ENCODE data around the gene HOXB1.

HOXB1 gene

GRCh38 chr17:48567209-48567608, 36.4 kb upstream of the HOXB1 start:
- no peak for DNase-seq

DNA sequence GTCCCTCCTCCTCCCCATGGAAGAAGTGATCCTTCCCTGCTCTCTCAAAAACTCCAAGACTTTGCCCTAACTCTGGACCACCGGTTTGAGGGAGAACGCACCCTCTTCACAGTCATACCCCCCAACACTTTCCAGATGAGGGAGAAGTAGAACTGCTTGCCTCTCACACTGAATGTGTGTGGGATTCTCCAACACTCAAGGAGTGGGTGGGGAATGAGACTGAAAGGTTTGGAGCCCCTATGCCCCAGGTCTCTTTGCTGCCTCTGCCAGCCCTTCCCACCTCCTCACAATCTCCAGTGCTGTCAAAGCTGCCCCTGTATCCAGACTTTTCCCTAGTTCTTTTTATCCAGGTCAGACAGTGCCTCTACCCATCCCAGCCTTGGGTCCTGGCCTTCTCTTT, 35.9 kb upstream of the HOXB1 start:
- no peak for DNase-seq

DNA sequence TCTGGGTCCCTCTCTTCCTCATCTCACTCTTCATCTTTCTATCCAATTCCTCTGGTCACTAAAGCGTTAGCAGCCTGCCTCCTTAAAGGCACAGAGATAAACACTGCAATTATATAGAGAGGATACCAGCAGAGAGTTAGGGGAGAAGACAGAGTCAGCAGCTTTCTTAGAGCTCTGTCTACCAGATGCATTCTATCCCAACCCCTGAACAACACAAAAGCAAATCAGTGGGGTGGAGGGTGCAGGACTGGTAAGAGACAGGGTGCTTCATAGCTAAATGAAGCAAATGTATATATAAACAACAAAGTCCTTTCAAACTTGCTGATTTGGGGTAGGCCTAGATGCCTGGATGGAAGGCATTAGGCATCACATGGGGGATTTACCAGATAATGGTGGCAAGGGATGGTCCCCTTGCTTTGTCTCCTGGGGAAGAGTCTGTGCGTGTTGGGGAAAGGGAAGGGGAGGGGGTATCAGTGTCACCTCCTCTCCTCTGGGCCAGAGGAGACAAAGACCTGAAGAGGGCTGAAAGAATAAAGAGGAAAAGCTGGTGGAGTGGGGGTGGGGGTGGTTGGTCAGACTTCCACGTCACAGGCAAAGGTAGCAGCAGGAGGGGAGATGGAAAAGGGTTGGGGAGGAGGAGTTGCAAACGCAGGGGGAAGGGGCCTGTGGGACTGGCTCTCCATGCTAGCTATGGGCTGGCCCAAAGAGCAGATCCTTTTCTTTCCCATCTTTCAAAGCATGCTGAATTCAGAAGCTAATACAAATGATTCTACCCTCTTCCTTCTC, 35.3 kb upstream of the HOXB1 start:
- no peak for DNase-seq

- no peak for DNase-seq
Observed at GRCh38 chr17:48565022-48565554, 34.3 kb upstream of the HOXB1 start.

DNA sequence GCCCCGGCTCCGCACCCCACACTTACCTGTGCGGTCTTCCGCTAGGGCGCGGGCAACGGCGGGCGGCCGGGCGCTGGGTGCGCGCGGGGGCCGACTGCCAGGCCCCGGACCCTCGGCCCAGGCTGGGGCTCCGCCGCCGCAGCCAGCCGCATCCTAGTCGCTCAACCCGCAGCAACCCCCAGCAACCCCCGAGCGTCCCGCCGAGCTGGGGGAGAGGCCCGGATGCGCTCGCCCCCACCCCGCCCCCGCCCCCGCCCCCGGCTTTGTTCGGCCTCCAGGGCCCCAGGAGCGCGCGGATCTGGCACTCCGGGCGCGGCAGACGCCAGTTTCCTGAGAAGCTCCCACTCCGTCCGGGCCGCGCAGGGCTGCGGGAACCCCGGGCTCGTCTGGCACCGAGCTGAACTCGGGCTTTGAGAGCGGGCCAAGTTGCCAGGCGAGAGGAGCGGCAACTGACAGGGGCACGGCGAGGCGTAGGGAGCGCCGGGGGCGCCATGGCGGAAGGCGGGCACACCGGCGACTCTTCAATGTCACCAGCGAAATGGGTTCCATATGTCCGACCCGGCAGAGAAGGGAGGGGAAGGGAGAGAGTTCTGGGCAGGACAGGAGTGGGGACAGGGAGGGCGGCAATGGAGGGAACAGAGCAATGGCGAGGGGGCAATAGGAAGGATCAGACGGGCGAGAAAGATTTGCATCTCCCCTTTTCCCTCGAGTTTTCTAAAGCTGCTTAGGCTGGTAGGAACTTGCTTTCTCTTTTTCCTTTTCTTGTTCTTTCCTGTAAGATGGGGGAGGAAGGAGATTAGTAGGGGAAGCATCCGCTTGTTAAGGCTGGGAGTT, 33.6 kb upstream of the HOXB1 start:
- no peak for DNase-seq

DNA sequence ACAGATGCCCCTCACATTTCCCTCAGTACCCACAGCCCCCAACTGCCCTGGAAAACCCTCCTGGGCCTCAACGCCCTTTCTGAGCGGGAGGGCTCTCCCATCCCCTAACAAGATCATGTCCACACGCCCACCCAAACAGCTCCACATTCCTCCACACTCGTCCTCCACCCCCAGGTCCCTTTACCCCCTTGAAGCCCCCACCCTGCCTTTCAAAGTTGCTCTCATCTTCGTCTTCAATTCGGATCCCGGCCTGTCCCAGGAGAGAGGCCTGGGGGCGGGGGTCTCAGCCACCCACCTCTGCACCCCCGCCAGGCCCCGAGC, 33.0 kb upstream of the HOXB1 start:
- DNase-seq = no peak

- DNase-seq = no peak
Observed at GRCh38 chr17:48563385-48563838, 32.6 kb upstream of the HOXB1 start.

GRCh38 chr17:48562934-48563333, 32.1 kb upstream of the HOXB1 start:
- DNase-seq = no peak

GRCh38 chr17:48561884-48562810, 31.3 kb upstream of the HOXB1 start:
- DNase-seq = no peak

- DNase-seq = no peak
Observed at GRCh38 chr17:48559840-48560817, 29.3 kb upstream of the HOXB1 start.

DNA sequence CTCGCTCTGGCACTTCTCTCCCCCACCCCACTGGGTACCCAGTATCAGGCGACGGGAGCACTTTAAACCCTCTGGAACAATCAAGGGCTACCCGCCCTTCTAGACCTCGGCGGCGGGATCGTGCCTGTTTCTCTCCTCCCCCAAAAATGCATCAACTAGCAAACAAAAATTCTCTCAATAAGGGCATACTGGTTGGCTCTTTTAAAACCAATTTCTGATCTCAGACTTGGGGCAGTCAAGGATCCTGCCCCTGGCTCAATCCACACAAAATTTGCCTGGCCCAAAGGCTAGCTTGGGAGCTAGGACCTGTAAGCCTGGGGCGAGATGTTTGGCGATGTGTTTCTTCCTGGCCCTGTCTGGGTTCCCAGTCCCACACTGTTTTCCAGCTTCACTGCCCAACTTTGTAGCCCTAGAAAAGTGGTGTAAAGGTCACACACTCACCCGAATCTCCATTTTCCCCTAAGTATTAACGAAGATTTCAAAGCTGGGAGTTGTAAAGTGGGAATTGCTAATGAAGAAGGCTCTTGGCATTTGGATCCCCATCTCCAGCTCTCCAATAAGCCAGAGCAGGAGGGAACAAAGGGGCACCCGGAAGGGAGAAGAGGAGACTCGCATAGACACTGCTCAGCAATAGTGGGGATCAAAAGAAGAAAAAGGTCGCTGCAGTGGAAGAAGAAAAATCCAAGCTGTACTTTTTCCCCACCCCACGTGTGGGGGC, 28.5 kb upstream of the HOXB1 start:
- no peak for DNase-seq

DNA sequence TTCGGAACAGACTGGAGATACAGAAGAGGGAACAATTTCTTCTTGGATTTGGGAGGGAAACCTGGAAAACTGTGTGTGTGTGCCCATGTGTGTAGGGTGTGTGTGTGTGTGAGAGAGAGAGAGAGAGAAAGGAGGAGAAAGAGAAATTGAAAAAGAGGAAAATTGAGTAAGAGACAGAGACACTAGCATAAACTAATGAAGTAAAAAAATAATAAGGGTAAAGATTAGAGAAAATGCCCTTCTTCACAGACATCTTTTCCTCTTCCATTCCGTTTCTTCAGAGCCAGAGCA, 28.0 kb upstream of the HOXB1 start:
- DNase-seq = no peak

DNA sequence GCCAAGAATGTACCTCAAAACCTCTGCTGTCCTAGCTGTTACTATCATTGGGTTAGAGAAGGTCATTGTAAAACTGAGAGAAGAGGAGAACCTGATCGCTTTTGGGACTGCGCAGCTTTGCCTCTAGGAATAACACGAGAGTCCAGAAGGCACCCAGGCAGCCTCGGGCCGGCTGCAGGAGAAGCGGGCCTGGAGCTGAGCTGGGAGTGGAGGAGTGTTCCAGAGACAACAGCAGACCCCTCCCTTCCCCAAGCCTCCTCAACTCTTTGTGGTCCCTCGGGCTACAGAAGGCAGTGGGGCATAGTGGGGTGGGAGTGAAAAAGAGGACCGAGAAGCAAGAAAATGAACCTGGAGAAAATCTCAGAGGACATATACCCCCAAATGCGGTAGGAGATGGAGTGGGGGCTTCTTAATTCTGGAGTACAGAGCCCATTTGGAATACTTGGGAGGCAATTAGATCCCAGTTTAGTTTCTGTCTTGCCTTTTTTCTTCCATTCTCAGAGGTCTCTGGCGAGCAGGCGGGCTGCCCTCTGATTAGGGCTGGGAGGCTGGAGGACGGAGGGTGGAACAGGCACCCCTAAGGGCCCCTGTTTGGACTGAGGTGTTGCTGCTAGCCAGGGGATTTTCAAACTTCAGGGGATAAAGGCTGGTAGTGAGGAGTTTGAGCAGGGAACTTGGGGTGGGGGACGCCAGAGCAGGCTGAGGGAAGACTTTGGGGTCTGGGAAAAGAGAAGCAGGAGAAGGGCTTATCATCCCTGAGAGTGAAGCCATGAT, 27.4 kb upstream of the HOXB1 start:
- DNase-seq = no peak

DNA sequence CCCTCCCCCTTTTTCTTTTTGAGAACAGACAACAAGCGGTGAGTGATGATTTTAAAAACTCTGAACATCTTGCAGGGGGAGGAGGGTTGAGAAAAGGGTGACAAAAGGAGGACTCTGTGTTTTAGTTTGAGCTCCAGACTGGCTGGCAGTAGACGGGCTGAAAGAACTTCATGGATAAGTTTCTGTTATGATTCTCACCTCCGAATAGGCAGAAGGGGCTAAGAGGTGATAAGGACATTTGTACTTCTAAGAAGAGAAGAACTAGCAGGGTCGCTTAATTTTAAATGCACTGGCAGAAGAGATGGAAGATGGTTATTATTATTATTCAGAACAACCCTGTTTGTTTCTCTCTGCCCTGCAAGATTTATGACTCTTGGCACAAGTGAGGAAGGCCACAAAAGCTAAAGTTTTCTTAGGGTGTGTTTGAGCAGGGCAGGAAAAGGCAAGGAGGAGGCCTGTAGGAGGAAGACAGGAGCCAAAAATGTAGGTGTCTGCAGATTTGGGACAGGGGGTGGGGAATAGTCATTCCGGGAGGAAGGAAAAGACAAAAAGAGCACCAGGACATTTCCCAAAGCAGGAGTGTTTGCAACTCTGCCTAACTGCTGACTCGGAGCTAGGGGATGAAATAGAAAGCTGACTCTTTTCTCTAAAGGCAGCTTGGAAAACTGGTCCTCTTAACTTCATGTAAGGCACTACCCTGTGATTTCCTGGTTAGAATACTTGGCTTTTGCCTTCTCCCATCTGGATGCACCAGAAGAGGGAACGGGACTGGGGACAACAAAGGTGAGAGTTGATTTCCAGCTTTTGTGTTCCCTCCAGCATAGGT, 26.0 kb upstream of the HOXB1 start:
- DNase-seq = no peak

DNA sequence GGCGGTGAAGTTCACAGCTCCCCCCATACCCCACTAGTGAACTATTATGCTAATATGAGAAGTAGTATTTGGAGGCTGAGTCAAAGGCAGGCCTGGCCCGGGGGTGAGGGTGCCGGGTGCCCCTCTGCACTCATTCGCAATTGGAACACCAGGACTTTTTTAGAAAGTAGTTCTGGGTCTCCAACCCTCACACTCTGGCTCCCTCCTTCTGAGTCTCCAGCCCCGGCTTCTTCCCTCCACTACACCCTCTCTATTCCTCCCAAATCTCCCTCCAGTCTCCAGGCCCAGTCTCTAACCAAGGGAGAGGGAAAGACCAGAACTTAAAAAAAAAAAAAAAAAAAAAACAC, 25.4 kb upstream of the HOXB1 start:
- no peak for DNase-seq

DNA sequence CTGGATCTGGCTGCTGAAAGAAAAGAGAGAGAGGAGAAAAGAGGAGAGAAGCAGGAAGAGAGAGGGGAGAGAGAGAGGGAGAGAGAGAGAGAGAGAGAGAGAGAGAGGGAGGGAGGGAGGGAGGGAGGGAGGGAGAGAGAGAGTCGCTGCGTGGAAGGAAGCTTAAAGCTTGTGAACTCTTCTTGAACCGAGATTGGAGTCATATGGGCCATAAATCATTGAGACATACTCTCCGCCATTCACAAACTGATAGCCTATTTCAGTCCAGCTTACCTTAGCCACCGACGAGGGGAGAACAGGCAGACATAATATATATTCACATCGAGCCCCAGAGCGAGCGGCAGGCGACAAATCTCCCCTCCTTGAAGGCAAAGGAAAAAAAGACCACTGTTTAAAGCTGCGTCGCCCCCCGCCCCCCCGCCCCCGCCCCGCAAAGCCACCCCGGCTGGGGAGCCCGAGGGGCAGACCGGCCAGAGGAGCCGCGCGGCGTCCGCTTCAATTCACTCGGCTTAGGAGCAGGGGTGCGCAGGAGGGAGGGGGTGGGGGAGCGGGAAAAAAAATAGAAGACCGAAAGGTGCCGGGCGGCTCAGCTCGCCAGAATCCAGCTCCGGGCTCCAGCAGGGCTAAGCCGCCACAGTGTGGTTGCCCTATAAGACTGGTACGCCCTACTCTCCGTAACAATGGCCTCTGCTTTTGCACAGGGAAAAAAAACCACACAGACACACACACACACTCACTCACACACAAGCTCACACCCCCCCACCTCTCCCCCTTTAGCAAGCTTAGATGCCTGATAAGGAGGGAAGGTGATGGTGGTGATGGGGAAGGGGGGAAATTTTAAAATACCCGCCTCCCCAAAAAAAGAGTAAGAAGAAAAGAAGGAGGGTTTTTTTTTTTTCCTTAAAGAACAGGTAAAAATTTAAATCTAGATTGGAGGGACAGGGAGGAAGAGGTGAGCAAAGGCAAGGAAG, 24.7 kb upstream of the HOXB1 start:
- peak; percentile 76 for DNase-seq

- no peak for DNase-seq
Observed at GRCh38 chr17:48554412-48555257, 23.8 kb upstream of the HOXB1 start.
